Activated CD4-positive, alpha-beta memory T cell treated with anti-CD3 and anti-CD28 coated beads for 36 hours (primary cell): ENCODE data around the gene GLP1R. TPM values are rescaled to one million over a fixed set of nuclear protein-coding genes. Genes with fewer than 3 reads are reported as not detected.

ENCODE experiments used
- CTCF ChIA-PET: fragments of 350-600 bp; sonication (Branson Sonifier 250); formaldehyde crosslinking; loops from one replicate; lab custom pipeline; 2021; ENCODE audit warnings: antibody characterized with exemption, inconsistent platforms; lab: Charles Lee
- POLR2A ChIA-PET: fragments of 350-600 bp; sonication (Branson Sonifier 250); formaldehyde crosslinking; loops from one replicate; lab custom pipeline; 2021; ENCODE audit warnings: antibody characterized with exemption; lab: Charles Lee
- DNase-seq: peaks from one replicate; pipeline ENCODE4 v3.0.0-alpha.2; 2020
- H3K27ac Mint-ChIP-seq: one replicate; pipeline ENCODE4 v1.8.0; 2021; ENCODE audit warnings: mixed read lengths
- H3K27me3 Mint-ChIP-seq: one replicate; pipeline ENCODE4 v1.8.0; 2021; ENCODE audit warnings: mixed read lengths
- H3K36me3 Mint-ChIP-seq: one replicate; pipeline ENCODE4 v1.8.0; 2021; ENCODE audit warnings: mixed read lengths
- H3K4me1 Mint-ChIP-seq: one replicate; pipeline ENCODE4 v1.8.0; 2021; ENCODE audit warnings: low read depth, mixed read lengths
- H3K4me3 Mint-ChIP-seq: one replicate; pipeline ENCODE4 v1.8.0; 2021; ENCODE audit warnings: mild to moderate bottlenecking, mixed read lengths
- H3K9me3 Mint-ChIP-seq: one replicate; pipeline ENCODE4 v1.8.0; 2021; ENCODE audit warnings: mixed read lengths
- intact Hi-C: fragments of 100-400 bp; cut with micrococcal nuclease; formaldehyde crosslinking; loops from one replicate; pipeline ENCODE4 v1.15.1; 2023
- total RNA-seq, 2 experiments: library from RNA; stranded (reverse); gene quantifications; one replicate each; pipeline ENCODE4 v1.2.3, GENCODE V29; 2021

GLP1R gene
- total RNA-seq, 2 experiments from 2014 or later = 0.07 TPM; not detected in 1

- Mint-ChIP-seq H3K4me3 (peak overlapping the region; percentile 3), H3K27me3 (peaks cover 48% of the 10 kb centered on the region), H3K4me1 (peaks cover 22% of the 10 kb centered on the region), H3K36me3 (no peaks in the 10 kb centered on the region), H3K9me3 (no peaks in the 10 kb centered on the region), H3K27ac (no peak overlapping the region)
- ChIA-PET CTCF (no interaction called here), POLR2A (no interaction called here)
- DNase-seq = no peak
- intact Hi-C loops = no loop called here
These were observed 900 bp upstream of the GLP1R start for GRCh38 chr6:39047434-39048327.

GRCh38 chr6:39049575-39050283, 1.1 kb downstream of the GLP1R start:
- no peaks in the 10 kb centered on the region for H3K36me3 Mint-ChIP-seq

GRCh38 chr6:39050453-39051112, 2.0 kb downstream of the GLP1R start:
- Mint-ChIP-seq H3K9me3 (no peaks in the 10 kb centered on the region), H3K27ac (no peak overlapping the region), H3K27me3 (peaks cover 47% of the 10 kb centered on the region), H3K4me3 (no peak overlapping the region), H3K4me1 (peaks cover 22% of the 10 kb centered on the region), H3K36me3 (no peaks in the 10 kb centered on the region)
- CTCF ChIA-PET = interaction anchor here (1.1 kb wide), 1 partner anchor 19 kb away, joined by 3 read pairs; no protein-coding TSS in a partner anchor
- POLR2A ChIA-PET = no interaction called here
- intact Hi-C loops = no loop called here
- DNase-seq = peak; percentile 21

More at GRCh38 chr6:39049575-39050283, 1.1 kb downstream of the GLP1R start:
- H3K27me3 Mint-ChIP-seq = peaks cover 47% of the 10 kb centered on the region
- intact Hi-C loops = no loop called here
- POLR2A ChIA-PET = no interaction called here
- CTCF ChIA-PET = no interaction called here
- no peak overlapping the region for H3K4me3 Mint-ChIP-seq
- H3K9me3 Mint-ChIP-seq = no peaks in the 10 kb centered on the region
- no peak overlapping the region for H3K27ac Mint-ChIP-seq
- peaks cover 22% of the 10 kb centered on the region for H3K4me1 Mint-ChIP-seq
- DNase-seq = no peak

- no peaks in the 10 kb centered on the region for H3K36me3 Mint-ChIP-seq
- peaks cover 22% of the 10 kb centered on the region for H3K4me1 Mint-ChIP-seq
- intact Hi-C loops = no loop called here
- ChIA-PET CTCF (interaction anchor here (1.1 kb wide), 1 partner anchor 20 kb away, joined by 3 read pairs; no protein-coding TSS in a partner anchor), POLR2A (no interaction called here)
- no peaks in the 10 kb centered on the region for H3K9me3 Mint-ChIP-seq
- peaks cover 47% of the 10 kb centered on the region for H3K27me3 Mint-ChIP-seq
- H3K4me3 Mint-ChIP-seq = no peak overlapping the region
- no peak for DNase-seq
- no peak overlapping the region for H3K27ac Mint-ChIP-seq
These were observed 3.0 kb downstream of the GLP1R start for GRCh38 chr6:39051399-39052122.

- peaks cover 20% of the 10 kb centered on the region for H3K4me1 Mint-ChIP-seq
- H3K36me3 Mint-ChIP-seq = no peaks in the 10 kb centered on the region
- no peak overlapping the region for H3K4me3 Mint-ChIP-seq
- intact Hi-C loops = no loop called here
- DNase-seq = no peak
- POLR2A ChIA-PET = no interaction called here
- CTCF ChIA-PET = no interaction called here
- H3K27me3 Mint-ChIP-seq = peaks cover 33% of the 10 kb centered on the region
- no peaks in the 10 kb centered on the region for H3K9me3 Mint-ChIP-seq
- H3K27ac Mint-ChIP-seq = no peak overlapping the region
These were observed 4.5 kb downstream of the GLP1R start for GRCh38 chr6:39053016-39053624.

GRCh38 chr6:39053854-39054576, 5.4 kb downstream of the GLP1R start:
- Mint-ChIP-seq H3K4me1 (peaks cover 20% of the 10 kb centered on the region), H3K4me3 (no peak overlapping the region), H3K27ac (no peak overlapping the region), H3K36me3 (no peaks in the 10 kb centered on the region), H3K9me3 (no peaks in the 10 kb centered on the region), H3K27me3 (peaks cover 33% of the 10 kb centered on the region)
- no peak for DNase-seq
- CTCF ChIA-PET = no interaction called here
- intact Hi-C loops = no loop called here
- POLR2A ChIA-PET = no interaction called here

GRCh38 chr6:39054577-39055142, 6.1 kb downstream of the GLP1R start:
- CTCF ChIA-PET = interaction anchor here (0.8 kb wide), 1 partner anchor 128 kb away, joined by 3 read pairs; no protein-coding TSS in a partner anchor
- intact Hi-C loops = no loop called here

GRCh38 chr6:39055661-39056060, 7.1 kb downstream of the GLP1R start:
- H3K27me3 Mint-ChIP-seq = peaks cover 24% of the 10 kb centered on the region
- CTCF ChIA-PET = interaction anchor here (0.8 kb wide), 1 partner anchor 127 kb away, joined by 3 read pairs; no protein-coding TSS in a partner anchor

More at GRCh38 chr6:39054577-39055142, 6.1 kb downstream of the GLP1R start:
- no peaks in the 10 kb centered on the region for H3K36me3 Mint-ChIP-seq
- H3K4me1 Mint-ChIP-seq = peaks cover 16% of the 10 kb centered on the region
- no peak for DNase-seq
- H3K9me3 Mint-ChIP-seq = no peaks in the 10 kb centered on the region
- POLR2A ChIA-PET = no interaction called here
- peaks cover 27% of the 10 kb centered on the region for H3K27me3 Mint-ChIP-seq
- no peak overlapping the region for H3K27ac Mint-ChIP-seq
- no peak overlapping the region for H3K4me3 Mint-ChIP-seq

GRCh38 chr6:39056191-39056590, 7.6 kb downstream of the GLP1R start:
- intact Hi-C loops = no loop called here
- H3K9me3 Mint-ChIP-seq = no peaks in the 10 kb centered on the region
- H3K4me1 Mint-ChIP-seq = peaks cover 7% of the 10 kb centered on the region
- H3K27ac Mint-ChIP-seq = no peak overlapping the region
- H3K4me3 Mint-ChIP-seq = no peak overlapping the region
- ChIA-PET POLR2A (no interaction called here), CTCF (no interaction called here)
- H3K36me3 Mint-ChIP-seq = no peaks in the 10 kb centered on the region
- peaks cover 22% of the 10 kb centered on the region for H3K27me3 Mint-ChIP-seq
- DNase-seq = no peak

More at GRCh38 chr6:39055661-39056060, 7.1 kb downstream of the GLP1R start:
- no peak overlapping the region for H3K4me3 Mint-ChIP-seq
- H3K27ac Mint-ChIP-seq = no peak overlapping the region
- POLR2A ChIA-PET = no interaction called here
- H3K36me3 Mint-ChIP-seq = no peaks in the 10 kb centered on the region
- no peak for DNase-seq
- intact Hi-C loops = no loop called here
- peaks cover 12% of the 10 kb centered on the region for H3K4me1 Mint-ChIP-seq
- no peaks in the 10 kb centered on the region for H3K9me3 Mint-ChIP-seq

- Mint-ChIP-seq H3K9me3 (no peaks in the 10 kb centered on the region), H3K27me3 (peaks cover 23% of the 10 kb centered on the region), H3K27ac (no peak overlapping the region), H3K36me3 (no peaks in the 10 kb centered on the region), H3K4me1 (peaks cover 3% of the 10 kb centered on the region), H3K4me3 (no peak overlapping the region)
- CTCF ChIA-PET = no interaction called here
- DNase-seq = no peak
- POLR2A ChIA-PET = no interaction called here
- intact Hi-C loops = no loop called here
These were observed 8.1 kb downstream of the GLP1R start for GRCh38 chr6:39056681-39057080.
